ENCODE measurements around the gene AKIRIN2.

DNA sequence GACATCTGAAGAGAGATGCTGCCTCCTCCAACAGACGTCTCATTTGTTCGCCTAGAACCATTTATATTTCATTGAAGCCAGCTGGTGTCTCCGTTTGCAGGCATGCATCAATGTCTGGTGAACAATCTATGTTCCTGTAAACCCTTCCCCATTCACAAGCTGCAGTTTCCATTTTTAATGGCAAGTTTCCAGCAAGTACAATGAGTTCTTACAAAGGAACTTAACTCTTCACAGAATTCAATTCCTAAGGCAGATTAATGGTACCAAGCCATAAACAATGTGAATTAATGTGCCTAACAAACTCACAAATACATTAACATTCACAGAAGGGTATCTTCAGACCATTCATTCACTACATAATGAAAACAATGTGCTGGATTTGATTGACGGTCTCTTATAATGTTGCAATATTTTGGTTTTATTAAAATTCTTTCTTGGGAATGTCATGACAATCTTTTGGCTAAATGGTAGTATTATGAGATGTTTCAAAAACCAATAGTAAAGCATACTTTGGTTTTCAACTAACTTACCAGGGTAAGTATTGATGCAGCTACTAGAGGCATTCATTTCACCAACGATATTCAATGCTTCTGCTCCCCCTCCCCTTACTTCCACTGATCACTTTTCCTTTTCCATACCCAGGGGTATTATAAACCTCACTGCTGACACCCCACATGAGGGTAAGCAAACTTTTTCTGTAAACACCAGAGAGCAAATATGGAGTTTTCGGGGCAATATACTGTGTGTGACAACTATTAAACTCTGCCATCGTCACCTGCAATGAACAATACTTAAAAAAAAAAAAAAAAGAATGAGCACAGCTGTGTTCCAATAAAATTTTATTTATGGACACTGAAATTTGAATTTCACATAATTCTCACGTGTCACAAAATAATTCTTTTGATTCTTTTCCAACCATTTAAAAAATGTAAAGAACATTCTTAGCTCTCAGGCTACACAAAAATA is 4.2 kb downstream of the AKIRIN2 start:
- TF ChIP-seq POLR2A (IDR thresholded peaks at IDR 0.05; ENCODE audit: low read length) (no peak), GATA1 (IDR thresholded peaks at IDR 0.05; ENCODE audit: low read depth, low read length) (no peak)
